SU-DHL-6 (cell line): Measurements from ENCODE around the gene NTM.

ENCODE experiments used
- CTCF ChIP-seq: fragments of 200-600 bp; sonication (generic); IDR thresholded peaks from one replicate; pipeline ENCODE4 v1.5.1; 2017; ENCODE audit warnings: antibody characterized with exemption, mild to moderate bottlenecking, low read length, moderate library complexity; ENCODE audit not compliant: insufficient read depth, poor library complexity, severe bottlenecking
- EZH2phosphoT487 ChIP-seq: fragments of 200-600 bp; sonication (generic), shearing (Covaris generic); conservative IDR thresholded peaks from 2 replicates; pipeline ENCODE4 v1.6.1; 2018; ENCODE audit warnings: mild to moderate bottlenecking, antibody characterized with exemption, low read length, moderate library complexity, mixed read lengths

- TF ChIP-seq CTCF (no peak), EZH2phosphoT487 (no peak)
Measured at GRCh38 chr11:131918663-131919062, 548.2 kb downstream of the NTM start.
